Eye (tissue), 1 donor: Measurements from ENCODE around the gene DPEP2.
"Not testable (repeated sequence)": the region's sequence is repeated elsewhere in the genome, so short reads cannot be mapped to it uniquely, and the experiment has no call there.

ENCODE experiments used
- DNase-seq: peaks from one replicate; pipeline ENCODE4 v3.0.0-alpha.2; 2015

The DPEP2 gene

GRCh38 chr16:67975321-67976105, 23.8 kb downstream of the DPEP2 start:
- no peak for DNase-seq

- not testable (repeated sequence) for DNase-seq
These were observed 27.0 kb downstream of the DPEP2 start for GRCh38 chr16:67972285-67972684.

- no peak for DNase-seq
These were observed 28.2 kb downstream of the DPEP2 start for GRCh38 chr16:67971111-67971510.

DNA sequence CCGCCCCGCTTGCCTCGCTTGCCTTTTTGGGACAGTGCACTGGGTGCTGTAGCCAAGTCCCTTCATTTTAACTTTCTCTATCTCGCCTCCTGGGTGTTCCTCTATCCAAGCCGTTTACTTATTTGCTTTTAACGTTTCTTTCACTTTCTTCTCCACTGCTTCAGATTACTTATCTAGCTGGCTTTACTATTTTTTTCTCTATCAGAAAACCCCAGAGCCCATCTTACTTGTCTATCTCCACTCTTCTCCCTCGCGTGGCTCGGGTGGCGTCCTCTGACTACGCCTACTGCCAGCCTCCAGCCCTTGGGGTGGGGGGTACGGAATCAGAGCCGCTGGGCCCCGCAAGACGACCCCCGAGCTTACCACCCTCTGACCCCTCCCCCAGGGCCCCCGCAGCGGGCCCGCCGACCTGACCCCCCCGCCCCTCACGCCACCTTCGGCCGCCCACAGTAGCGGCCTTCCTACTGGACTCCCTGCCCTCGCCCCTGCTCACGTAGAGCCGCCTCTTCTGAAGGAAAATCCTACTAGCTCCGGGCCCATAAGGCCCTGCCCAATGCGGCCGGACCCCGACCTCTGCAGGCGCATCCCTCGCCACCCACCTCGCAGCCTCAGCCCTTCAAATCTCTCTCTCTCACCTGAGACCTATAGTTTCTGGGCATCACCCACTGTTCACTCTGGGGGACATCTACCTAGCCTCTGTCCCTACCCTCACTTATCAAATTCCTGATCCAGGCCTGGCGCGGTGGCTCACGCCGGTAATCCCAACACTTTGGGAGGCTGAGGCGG, 29.8 kb downstream of the DPEP2 start:
- DNase-seq: peak; percentile 37

DNA sequence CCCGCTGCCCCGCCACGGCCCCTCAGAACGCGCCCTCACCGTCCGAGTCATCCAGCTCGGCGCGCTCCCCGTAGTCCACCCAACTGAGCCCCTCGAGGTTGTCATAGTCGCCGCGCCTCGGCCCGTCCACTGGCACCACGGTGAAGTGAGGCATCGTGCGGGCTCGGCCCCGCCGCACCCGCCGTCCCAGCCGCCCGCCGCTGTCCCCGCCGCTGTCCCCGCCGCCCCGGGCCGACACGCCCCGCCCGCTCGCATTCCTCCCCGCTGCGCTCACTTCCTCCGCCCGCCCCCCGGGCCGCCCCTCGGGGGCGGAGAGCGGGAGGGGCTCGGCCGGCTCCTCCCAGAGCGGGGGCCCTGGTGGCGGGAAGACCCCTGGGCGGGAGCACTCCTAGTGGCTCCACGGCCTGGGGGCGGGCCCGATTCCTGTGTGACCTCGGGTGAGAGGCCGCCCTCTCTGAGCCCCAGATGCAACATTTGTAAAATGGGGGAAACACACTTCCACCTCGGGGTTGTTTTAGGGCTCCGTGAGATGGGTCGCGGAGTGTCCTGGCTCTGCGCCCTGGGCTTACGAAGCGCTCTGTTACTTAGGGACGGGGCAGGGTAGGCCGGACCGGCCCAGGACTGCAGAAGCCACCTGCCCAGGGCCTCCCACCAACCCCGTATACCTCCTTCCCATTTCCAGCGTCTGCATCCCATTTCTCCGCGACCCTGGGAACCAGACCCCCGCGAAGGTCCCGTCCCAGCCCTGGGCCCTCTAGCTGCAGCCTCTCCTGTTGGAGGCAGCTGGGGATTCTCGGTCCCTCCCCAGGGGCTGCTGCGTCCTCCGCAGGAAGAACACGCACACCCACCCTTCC, 30.7 kb downstream of the DPEP2 start, which contains the start of gene SLC12A4:
Gene SLC12A4 (minus strand): TSS at position 238 of the 854 bp plus-strand sequence. CDS start 84 bp downstream, at position 154.
- peak; percentile 90 for DNase-seq

- peak; percentile 63 for DNase-seq
These were observed 31.3 kb downstream of the DPEP2 start for GRCh38 chr16:67967958-67968399.

GRCh38 chr16:67967183-67967957, 31.9 kb downstream of the DPEP2 start:
- DNase-seq: peak; percentile 47

- no peak for DNase-seq
These were observed 32.6 kb downstream of the DPEP2 start for GRCh38 chr16:67966549-67967182.

DNA sequence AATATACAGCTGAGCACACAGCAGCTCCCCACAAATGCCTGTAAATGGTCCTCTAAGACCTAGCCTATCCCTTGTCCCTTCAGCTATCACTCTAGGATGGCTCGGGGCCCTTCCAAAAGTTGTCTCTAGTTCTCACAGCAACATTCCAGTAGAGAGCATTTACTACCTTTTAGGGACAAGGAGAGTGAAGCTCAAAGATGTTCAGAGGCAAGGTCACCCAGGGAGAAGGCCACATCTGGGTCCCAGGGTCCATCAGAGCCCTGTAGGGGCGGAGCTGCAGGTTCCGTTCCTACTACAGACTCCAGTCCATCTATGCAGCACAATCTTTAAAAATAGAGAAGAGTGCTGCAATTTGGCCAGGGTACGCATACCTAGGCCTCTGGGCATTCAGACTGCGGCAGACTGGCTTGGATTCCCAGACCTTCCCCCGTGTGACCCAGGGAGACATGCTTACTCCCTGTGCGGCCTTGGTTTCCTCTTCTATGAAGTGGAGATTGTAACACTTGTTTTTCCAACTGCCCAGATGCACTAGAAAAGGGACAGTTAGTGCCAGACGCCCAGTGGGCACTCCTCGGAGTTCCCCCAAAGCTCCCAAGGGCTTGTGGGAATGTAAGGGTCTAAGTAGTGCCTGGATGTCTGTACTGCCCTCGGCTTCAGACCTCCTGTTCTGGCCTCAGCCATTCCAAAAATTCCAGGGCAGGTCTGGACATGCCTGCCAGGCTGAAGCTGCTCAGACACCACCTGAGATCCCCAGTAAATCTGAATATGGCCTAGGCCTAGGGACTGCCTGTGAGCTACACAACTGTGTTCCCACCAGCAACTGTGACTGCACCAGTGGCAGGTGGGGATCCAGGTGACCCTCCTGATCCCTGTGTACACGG, 33.4 kb downstream of the DPEP2 start:
- DNase-seq: no peak

- no peak for DNase-seq
These were observed 34.7 kb downstream of the DPEP2 start for GRCh38 chr16:67964477-67965131.

DNA sequence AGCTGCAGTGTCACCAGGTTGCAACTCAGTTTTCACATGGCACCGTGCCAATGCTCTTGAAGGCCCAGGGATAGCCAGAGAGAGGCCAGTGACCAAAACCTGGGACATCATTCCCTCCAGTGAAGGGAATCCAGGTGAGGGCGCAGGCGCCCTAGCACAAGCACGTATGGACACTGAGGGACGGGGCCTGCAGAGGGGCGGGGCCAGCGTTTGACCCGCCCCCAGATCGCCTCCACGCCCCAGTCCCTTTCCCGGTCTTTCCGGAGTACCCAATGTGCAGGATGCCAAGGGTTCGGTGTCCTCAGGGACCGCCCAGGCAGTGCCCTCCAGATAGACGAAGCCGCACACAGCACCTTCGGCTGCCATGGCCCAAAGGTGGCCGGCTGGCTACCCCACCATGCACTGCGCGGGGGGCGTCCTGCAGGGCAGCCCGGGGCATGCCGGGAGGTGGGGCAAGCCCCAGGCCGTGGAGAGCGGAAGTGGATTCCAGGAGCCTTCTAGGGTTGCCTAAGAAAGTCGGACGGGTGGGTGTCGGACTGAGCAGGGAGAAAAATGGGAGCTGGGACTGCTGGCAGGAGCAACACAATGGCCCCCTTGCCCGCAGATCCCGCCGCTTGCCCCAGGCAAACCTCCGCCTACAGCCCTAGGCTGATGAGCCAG, 35.5 kb downstream of the DPEP2 start:
- DNase-seq: peak; percentile 34

GRCh38 chr16:67963292-67963661, 36.0 kb downstream of the DPEP2 start:
- no peak for DNase-seq

DNA sequence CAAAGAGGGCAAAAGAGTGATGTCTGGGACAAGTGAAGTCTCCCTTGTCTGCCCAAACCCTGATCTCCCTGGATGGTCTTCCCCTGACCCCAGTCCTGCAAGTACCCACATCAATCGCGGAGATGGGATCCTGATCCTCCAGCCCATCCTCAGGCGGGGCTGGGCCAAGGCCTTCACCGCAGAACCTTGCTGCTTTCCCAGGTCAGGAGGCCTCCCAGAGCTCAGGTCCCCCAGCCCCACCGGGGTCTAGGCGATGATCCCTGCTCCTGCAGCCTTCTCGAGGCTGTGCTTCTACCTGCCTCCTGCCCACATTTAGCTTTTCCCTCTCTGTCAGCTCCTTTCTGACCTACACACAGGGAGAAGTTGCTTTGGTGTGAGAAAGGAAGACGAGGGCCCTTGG, 37.1 kb downstream of the DPEP2 start:
- DNase-seq: no peak

- DNase-seq: no peak
These were observed 37.7 kb downstream of the DPEP2 start for GRCh38 chr16:67961551-67961957.

DNA sequence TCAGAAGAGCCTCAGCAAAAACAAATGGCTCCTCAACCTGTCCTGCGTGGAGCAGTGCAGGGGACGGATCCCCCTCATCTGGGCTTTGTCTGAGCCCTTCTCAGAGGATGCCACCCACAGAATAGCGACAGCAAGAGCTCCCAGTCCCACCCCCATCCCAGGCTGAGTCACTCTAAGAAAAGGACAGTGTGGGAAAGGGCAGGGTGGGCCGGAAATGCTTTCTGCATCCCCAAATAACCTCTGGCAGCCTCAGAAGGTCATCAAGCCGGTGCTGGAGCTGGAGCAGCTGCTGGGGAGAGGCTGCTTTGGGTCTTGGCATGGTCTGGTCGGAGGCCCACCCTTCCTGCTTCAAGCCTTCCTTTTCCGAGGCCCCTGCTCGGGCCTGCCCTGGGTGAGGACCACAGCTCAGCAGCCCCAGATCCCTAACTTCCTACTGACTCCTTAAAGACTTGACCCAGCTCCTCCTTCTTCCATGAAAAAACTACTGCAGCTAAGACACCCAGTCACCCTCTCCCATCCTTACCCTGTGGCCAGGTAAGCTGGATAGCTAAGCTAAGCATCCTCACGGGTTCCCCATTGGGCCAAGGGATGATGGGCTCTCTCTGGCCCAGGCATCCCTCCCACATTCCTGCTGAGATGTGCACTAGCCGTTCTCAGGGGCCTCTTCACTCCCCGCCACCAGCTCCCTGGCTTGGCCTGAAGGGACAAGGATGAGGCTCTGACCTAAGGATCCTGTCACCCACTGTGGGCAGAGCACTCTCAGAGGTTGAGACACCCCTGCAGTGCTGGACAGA, 39.6 kb downstream of the DPEP2 start:
- no peak for DNase-seq

DNA sequence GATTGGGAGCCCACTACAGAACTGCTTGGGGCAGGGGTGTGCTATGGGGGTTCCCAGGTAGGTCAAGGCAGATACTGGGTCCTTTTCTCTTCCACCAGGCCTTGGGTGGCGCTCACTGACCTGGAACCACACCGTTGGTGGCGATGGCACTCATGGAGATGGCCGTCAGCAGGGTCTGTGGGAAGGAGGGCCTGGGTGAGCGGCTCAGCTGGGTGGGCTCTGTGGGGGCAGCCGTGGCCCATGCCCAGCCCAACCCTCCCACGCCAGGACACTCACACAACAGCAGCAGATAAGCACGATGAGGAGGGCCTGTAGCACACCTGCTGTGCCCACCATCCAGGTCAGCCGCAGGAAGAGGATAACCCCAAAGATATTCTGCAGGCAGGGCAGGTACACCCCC, 41.7 kb downstream of the DPEP2 start:
- no peak for DNase-seq

DNA sequence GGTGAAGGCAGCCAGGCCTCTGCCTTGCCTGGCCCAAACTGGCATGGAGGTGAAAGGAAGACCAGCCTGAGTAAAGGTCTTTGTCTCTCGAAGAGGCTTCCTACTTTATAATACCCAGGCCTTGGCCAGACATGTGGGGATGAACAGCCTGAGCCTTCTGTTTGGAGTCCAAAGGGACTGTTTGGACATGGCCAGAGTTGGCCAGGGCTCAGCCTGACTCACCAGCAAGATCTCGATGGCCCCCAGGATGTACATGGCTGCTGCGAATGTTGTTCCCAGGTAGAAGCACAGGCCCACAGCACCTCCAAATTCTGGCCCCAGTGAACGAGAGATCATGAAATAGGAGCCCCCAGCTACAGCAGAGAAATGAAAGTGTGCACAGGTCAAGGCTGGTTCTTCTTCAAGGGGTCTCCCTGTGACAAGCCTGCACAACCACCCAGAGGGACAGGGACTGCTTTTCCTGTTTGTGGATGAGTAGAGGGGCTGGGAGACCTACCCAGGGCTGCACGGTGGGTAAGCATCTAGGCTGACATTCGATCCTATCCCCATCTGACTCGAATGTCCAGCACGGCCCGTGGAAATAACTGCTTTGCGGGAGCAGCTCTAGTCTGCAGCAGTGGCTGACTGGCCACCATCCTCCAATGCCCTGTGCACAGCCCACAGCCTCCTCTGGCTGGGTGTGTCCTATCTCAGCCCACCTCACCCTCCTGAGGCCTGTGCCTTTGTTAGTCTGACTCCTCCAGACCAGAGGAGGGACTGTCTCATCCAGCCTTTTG, 44.7 kb downstream of the DPEP2 start:
- no peak for DNase-seq
